NCI-H748 treated with DMSO at 0.1 percent for 48 hours (cell line): ENCODE data around the gene MCCC1.
"Not testable (repeated sequence)": the region's sequence is repeated elsewhere in the genome, so short reads cannot be mapped to it uniquely, and the experiment has no call there.

ENCODE experiments used
- DNase-seq: peaks from one replicate; lab custom pipeline; 2025; lab: John Stamatoyannopoulos, UW

Gene MCCC1

DNA sequence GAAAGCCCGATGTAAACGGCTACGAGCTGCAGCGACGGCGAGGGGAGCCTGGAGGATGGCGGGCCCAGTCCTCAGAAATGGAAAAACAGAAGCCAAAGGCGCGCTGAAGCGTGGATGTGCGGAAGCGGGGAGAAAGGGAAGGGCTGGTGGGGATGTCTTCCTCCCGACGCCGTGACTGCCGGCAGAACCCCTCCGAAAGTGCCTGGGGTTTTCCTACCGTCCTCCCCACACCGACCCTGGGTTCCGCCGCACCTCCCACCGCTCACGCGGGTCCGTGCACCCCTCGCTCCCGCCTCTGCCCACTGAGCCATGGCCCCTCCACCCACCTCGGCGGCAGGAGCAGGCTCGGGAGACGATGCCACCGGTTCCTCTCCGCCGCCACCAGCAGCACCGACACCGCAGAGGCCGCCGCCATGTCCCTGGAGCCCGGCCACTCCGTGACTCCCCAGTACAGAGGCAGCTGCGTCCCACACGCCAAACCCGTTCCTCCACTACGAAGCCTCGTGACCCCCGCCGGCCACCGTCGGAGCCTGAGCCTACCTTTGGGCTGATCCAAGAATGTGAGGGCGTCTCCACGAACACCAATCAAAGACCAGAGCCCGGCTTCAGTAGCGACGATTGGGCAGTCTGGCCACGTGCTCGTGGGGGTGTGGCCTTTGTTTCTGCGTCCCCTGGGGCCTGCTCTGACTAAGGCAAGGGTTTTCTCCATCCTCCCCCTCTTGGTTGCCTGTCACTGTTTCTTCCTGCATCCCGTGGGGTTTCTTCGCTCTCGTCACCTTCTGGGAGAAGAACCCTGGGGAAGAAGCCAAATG, at the start of gene MCCC1:
TSS of gene MCCC1 (minus strand) at position 471 of the 812 bp plus-strand sequence. CDS start at position 415, 56 bp downstream.
- peak; percentile 86 for DNase-seq

DNA sequence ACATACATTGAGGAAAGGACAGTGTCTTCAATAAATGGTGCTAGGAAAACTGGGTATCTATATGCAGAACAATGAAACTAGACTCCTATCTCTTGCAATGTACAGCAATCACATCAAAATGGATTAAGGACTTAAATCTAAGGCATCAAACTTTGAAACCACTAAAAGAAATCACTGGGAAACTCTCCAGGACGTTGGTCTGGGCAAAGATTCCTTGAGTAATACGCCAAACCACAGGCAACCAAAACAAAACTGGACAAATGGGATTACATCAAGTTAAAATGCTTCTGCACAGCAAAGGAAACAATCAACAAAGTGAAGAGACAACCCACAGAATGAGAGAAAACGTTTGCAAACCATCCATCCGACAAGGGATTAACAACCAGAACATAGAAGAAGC, 48.8 kb upstream of the MCCC1 start:
- DNase-seq = no peak

DNA sequence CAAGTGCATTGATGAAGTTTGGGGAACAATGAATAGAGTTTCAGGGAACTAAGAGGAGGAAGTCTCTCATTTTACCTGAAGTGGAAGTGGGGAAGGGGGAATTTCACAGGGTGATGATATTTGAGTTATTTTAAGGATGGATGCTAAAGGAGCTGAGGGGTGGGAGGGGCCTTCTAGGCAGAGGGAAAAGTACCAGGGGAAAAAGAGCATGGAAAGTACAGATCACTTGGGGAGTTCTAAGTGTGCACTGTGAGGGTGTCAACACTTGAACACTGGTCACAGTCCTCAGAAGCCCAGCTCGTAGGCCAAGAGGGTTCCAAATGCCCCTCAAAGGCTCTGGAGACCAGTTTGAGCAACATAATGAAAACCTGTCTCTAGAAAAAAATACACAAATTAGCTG, 45.1 kb upstream of the MCCC1 start:
- DNase-seq = no peak

- no peak for DNase-seq
Measured at GRCh38 chr3:183142199-183142598, 42.9 kb upstream of the MCCC1 start.

GRCh38 chr3:183134844-183135243, 35.5 kb upstream of the MCCC1 start:
- no peak for DNase-seq

- no peak for DNase-seq
Measured at GRCh38 chr3:183132409-183132808, 33.1 kb upstream of the MCCC1 start.

GRCh38 chr3:183131735-183132134, 32.4 kb upstream of the MCCC1 start:
- DNase-seq = no peak

- no peak for DNase-seq
Measured at GRCh38 chr3:183131186-183131725, 32.0 kb upstream of the MCCC1 start.

DNA sequence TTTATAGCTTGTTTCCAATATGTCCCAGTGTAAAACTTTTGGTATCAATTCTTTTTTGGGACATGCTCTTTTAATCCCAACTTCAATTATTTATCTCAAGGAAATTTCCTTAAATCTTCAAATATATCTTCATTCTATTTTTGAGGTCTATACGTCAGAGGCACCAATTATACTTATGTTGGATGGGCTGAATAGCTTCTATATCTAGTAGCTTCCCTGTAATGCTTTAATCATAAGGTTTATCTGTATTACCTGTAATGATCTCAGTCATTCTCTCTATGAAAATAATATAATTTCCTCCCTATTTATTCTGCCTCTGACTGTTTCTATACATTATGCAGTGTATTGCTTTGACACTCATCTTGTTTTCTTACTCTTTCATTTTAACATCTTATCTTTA, 29.9 kb upstream of the MCCC1 start:
- DNase-seq = no peak

- DNase-seq = no peak
Measured at GRCh38 chr3:183128709-183129108, 29.4 kb upstream of the MCCC1 start.

GRCh38 chr3:183123891-183124290, 24.6 kb upstream of the MCCC1 start:
- no peak for DNase-seq

GRCh38 chr3:183122257-183122932, 23.1 kb upstream of the MCCC1 start:
- DNase-seq = peak; percentile 56

- DNase-seq = no peak
Measured at GRCh38 chr3:183120538-183121215, 21.4 kb upstream of the MCCC1 start.

- no peak for DNase-seq
Measured at GRCh38 chr3:183117056-183117455, 17.8 kb upstream of the MCCC1 start.

DNA sequence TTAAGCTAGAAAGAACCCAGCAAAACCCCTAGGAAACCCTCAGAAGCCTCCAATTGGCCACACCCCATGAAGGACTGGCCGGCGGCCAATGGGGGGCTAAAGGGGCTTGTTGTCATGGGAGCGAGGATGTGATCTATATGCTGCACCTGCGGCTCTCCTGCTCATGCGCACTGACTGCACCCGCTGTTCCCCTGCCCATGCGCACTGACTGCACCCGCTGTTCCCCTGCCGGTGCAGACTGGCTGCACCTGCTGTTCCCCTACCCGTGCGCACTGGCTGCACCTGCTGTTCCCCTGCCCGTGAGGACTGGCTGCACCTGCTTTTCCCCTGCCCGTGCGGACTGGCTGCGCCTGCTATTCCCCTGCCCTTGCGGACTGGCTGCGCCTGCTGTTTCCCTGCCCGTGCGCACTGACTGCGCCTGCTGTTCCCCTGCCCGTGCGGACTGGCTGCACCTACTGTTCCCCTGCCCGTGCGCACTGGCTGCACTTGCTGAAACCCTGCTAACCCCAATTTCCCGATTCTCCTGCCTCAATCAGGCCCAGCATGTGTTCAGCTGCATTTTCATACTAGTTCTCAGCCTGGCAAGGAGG, 16.8 kb upstream of the MCCC1 start:
- DNase-seq = peak; percentile 95

GRCh38 chr3:183114384-183115178, 15.3 kb upstream of the MCCC1 start:
- DNase-seq = peak; percentile 32

DNA sequence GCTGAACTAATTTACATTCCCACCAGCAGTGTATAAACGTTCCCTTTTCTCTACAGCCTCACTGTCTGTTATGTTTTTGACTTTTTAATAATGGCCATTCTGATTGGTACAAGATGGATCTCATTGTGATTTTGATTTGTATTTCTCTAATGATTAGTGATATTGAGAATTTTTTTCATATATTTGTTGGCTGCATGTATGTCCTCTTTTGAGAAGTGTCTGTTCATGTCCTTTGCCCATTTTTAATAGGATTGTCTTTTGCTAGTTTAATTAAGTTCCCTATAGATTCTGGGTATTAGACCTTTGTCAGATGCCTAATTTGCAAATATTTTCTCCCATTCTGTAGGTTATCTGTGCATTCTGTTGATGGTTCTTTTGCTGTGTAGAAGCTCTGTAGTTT, 10.6 kb upstream of the MCCC1 start:
- DNase-seq = not testable (repeated sequence)

DNA sequence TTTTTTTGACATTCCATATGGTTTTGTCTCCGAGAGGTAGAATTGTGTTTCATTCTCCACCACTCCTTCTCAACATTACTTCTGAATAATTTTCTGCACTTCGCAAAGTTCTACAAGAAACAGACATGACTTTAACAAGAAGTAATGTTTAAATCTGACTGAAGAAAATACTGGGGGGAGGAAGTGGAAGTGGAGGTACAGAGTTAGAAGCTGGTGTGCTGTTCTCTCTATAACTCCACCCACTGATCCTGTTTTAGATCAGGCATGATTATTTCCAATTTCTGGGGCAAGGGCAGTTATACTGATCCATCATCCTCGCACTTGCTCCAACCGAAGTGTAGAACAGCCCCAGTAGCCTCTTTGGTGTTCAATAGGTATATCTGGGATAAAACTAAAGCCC, 9.2 kb upstream of the MCCC1 start:
- no peak for DNase-seq

- no peak for DNase-seq
Measured at GRCh38 chr3:183108001-183108449, 8.7 kb upstream of the MCCC1 start.

DNA sequence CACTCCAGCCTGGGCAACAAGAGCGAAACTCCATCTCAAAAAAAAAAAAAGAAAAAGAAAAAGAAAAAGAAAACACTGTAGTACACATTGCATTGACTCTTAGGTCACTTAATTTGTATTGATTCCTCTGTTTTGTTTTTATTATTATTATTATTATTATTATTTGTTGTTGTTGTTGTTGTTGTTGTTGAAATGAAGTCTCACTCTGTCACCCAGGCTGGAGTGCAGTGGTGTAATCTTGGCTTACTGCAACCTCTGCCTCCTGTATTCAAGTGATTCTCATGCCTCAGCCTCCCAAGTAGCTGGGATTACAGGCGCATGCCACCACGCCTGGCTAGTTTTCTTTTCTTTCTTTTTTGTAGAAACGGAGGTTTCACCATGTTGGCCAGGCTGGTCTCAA, 8.1 kb upstream of the MCCC1 start:
- not testable (repeated sequence) for DNase-seq

- DNase-seq = no peak
Measured at GRCh38 chr3:183106635-183107034, 7.3 kb upstream of the MCCC1 start.
